Measurements from ENCODE around the gene WDR48. TPM values are rescaled to one million over a fixed set of nuclear protein-coding genes. Genes with fewer than 3 reads are reported as not detected.

The WDR48 gene
- polyA plus RNA-seq, 4 donors, result 70.3 to 112 (median 93.5) TPM

- no peak for DNase-seq (ENCODE audit: low read depth in 4 of 4, low spot score in 3 of 4)
These were observed 67.3 kb downstream of the WDR48 start for GRCh38 chr3:39118931-39119660.

GRCh38 chr3:39121621-39122020 is 69.8 kb downstream of the WDR48 start:
- no peak for DNase-seq (ENCODE audit: low read depth in 4 of 4, low spot score in 3 of 4)

- DNase-seq (ENCODE audit: low read depth in 4 of 4, low spot score in 3 of 4), result no peak
These were observed 71.0 kb downstream of the WDR48 start for GRCh38 chr3:39122813-39123212.

GRCh38 chr3:39124876-39125840 is 73.3 kb downstream of the WDR48 start:
- DNase-seq (ENCODE audit: low read depth in 4 of 4, low spot score in 3 of 4), result no peak

- no peak for DNase-seq (ENCODE audit: low read depth in 4 of 4, low spot score in 3 of 4)
These were observed 74.2 kb downstream of the WDR48 start for GRCh38 chr3:39125841-39126500.

GRCh38 chr3:39126532-39127071 is 74.8 kb downstream of the WDR48 start:
- no peak for DNase-seq (ENCODE audit: low read depth in 4 of 4, low spot score in 3 of 4)

GRCh38 chr3:39127269-39127907 is 75.6 kb downstream of the WDR48 start:
- DNase-seq (ENCODE audit: low read depth in 4 of 4, low spot score in 3 of 4), result no peak

GRCh38 chr3:39127908-39128304 is 76.1 kb downstream of the WDR48 start:
- no peak for DNase-seq (ENCODE audit: low read depth in 4 of 4, low spot score in 3 of 4)

- no peak for DNase-seq (ENCODE audit: low read depth in 4 of 4, low spot score in 3 of 4)
These were observed 77.1 kb downstream of the WDR48 start for GRCh38 chr3:39128951-39129350.

- DNase-seq (ENCODE audit: low read depth in 4 of 4, low spot score in 3 of 4), result no peak
These were observed 78.2 kb downstream of the WDR48 start for GRCh38 chr3:39130026-39130425.

- no peak for DNase-seq (ENCODE audit: low read depth in 4 of 4, low spot score in 3 of 4)
These were observed 79.0 kb downstream of the WDR48 start for GRCh38 chr3:39130693-39131265.

GRCh38 chr3:39132096-39133092 is 80.6 kb downstream of the WDR48 start:
- DNase-seq (ENCODE audit: low read depth in 4 of 4, low spot score in 3 of 4), result no peak

- DNase-seq (ENCODE audit: low read depth in 4 of 4, low spot score in 3 of 4), result no peak
These were observed 81.3 kb downstream of the WDR48 start for GRCh38 chr3:39133093-39133490.

GRCh38 chr3:39133822-39134221 is 82.0 kb downstream of the WDR48 start:
- no peak for DNase-seq (ENCODE audit: low read depth in 4 of 4, low spot score in 3 of 4)

- no peak for DNase-seq (ENCODE audit: low read depth in 4 of 4, low spot score in 3 of 4)
These were observed 82.5 kb downstream of the WDR48 start for GRCh38 chr3:39134305-39134704.

- DNase-seq (ENCODE audit: low read depth in 4 of 4, low spot score in 3 of 4), result no peak
These were observed 83.5 kb downstream of the WDR48 start for GRCh38 chr3:39135170-39135805.

- DNase-seq (ENCODE audit: low read depth in 4 of 4, low spot score in 3 of 4), result no peak
These were observed 85.0 kb downstream of the WDR48 start for GRCh38 chr3:39136533-39137434.

All from left renal pelvis (tissue), 4 donors.